ENCODE measurements around the gene ODF2.

ODF2 gene

DNA sequence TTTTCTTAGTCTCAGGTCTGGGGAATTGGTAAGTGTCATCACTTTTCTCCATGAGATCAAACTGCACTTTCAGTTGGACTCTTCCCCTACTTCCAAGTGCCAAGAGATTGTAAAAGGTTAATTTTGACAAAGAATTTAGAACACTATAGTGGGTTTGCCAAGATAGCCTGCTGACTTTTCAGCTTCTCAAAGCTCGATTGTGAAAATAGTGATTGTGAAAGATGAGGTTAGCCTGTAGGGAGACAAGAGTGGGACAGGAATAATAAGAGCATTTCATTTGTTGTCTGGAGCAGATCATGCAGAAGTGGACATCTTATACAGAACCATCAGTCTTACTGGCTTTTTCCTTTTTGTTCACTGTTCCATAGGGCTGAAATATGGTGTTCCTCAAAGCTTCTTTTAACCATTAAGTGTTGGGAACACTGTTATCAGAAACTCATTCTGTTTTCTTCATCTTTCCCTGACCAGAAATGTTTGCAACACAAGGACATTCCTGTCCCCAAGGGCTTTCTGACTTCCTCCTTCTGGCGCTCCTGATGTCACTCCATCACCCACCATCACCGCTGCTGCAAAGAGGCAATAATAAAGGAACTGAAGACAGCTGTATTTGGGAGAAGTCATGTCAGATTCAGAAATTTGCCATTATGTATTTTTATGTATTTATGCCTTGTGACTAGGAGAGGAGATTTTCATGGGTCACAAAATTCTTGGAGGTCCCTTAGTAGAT is 85.0 kb downstream of the ODF2 start:
- TF ChIP-seq, protein P1, sequence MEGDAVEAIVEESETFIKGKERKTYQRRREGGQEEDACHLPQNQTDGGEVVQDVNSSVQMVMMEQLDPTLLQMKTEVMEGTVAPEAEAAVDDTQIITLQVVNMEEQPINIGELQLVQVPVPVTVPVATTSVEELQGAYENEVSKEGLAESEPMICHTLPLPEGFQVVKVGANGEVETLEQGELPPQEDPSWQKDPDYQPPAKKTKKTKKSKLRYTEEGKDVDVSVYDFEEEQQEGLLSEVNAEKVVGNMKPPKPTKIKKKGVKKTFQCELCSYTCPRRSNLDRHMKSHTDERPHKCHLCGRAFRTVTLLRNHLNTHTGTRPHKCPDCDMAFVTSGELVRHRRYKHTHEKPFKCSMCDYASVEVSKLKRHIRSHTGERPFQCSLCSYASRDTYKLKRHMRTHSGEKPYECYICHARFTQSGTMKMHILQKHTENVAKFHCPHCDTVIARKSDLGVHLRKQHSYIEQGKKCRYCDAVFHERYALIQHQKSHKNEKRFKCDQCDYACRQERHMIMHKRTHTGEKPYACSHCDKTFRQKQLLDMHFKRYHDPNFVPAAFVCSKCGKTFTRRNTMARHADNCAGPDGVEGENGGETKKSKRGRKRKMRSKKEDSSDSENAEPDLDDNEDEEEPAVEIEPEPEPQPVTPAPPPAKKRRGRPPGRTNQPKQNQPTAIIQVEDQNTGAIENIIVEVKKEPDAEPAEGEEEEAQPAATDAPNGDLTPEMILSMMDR (IDR thresholded peaks at IDR 0.05; ENCODE audit: low read depth, low read length): no peak
- Histone ChIP-seq H3K4me1 (no peaks in the 10 kb centered on the region), H3K9me3 (no peaks in the 10 kb centered on the region), H3K27me3 (no peaks in the 10 kb centered on the region), H3K36me3 (peaks cover 17% of the 10 kb centered on the region), H3K4me3 (ENCODE audit: low read depth, low read length) (no peak overlapping the region)
- DNase-seq: no peak

DNA sequence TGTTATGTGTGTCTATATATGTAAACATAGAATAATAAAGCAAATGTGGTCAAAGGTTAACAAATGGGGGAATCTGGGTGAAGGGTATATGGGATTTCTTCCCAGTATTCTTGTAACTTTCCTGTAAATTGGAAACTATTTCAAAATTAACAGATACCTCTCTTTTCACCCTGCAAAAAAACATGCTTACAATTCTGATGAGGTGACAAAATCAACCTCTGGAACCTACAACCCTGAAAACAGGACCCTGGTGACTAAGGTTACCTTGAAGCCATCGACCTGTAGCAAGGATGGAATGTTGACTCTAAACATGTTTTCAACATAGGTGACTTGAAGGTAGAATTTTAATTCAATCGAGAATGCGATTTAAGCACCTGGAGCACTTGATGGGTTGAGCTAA is 90.7 kb downstream of the ODF2 start:
- TF ChIP-seq, protein P1 (IDR thresholded peaks at IDR 0.05; ENCODE audit: low read depth, low read length): no peak
- H3K27me3 ChIP-seq: no peaks in the 10 kb centered on the region
- H3K36me3 ChIP-seq: peaks cover 2% of the 10 kb centered on the region; the same call in 1 of the 2 replicates
- no peaks in the 10 kb centered on the region for H3K9me3 ChIP-seq
- no peak overlapping the region for H3K4me3 ChIP-seq (ENCODE audit: low read depth, low read length)
- peaks cover 4% of the 10 kb centered on the region for H3K4me1 ChIP-seq
- no peak for DNase-seq

DNA sequence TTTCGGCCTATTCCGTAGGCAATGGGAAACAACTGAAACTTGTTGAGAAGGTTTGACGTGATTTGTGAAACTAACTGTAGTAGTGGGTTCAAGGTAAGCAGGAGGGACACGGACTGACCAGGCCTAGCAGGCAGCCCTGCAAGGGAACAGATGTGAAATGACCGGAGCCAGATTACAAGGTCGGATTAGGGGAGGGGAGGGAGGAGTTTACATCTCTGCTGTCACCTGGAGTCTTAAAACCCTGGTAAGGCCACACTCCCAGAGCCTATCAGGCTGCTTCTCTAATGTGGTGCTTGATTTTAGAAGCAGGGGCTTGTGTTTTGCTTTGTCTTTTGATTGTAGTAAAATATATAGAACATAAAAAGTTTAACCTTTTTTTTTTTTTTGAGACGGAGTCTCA is 93.1 kb downstream of the ODF2 start:
- TF ChIP-seq, protein P1 (IDR thresholded peaks at IDR 0.05; ENCODE audit: low read depth, low read length): no peak
- no peak for DNase-seq
- Histone ChIP-seq H3K27me3 (no peaks in the 10 kb centered on the region), H3K4me1 (peaks cover 4% of the 10 kb centered on the region), H3K4me3 (ENCODE audit: low read depth, low read length) (no peak overlapping the region), H3K9me3 (no peaks in the 10 kb centered on the region), H3K36me3 (no peaks in the 10 kb centered on the region)

DNA sequence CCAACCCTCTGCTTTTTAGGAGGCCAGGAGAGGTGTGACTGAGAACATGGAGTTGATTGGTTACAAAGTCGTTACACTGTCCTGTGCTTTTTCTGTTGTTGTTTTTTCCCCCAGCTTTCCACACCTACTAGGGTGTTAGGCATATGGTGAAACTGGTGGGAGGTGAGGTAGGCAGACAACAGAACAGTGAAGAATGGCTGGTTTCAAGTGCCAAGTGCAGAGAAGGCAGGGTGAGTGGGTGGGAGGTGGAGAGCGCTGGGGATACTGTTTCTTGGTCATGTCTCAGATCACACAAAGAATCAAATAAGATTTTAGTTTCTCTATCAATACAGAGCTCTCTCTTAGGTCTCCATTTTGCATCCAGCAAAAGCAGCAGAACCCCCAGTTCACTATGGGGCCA is 94.4 kb downstream of the ODF2 start:
- TF ChIP-seq, protein P1 (IDR thresholded peaks at IDR 0.05; ENCODE audit: low read depth, low read length): no peak
- no peaks in the 10 kb centered on the region for H3K9me3 ChIP-seq
- H3K4me1 ChIP-seq: peaks cover 8% of the 10 kb centered on the region
- DNase-seq: no peak
- no peaks in the 10 kb centered on the region for H3K27me3 ChIP-seq
- no peak overlapping the region for H3K4me3 ChIP-seq (ENCODE audit: low read depth, low read length)
- no peaks in the 10 kb centered on the region for H3K36me3 ChIP-seq
